GM12878 (cell line): ENCODE measurements around the gene PPA1. TPM values are rescaled to one million over a fixed set of nuclear protein-coding genes. Genes with fewer than 3 reads are reported as not detected.

Experiments
- ATAC-seq: fragments of 200-7000 bp; cut with Tn5 transposase; 3 replicates; pipeline ENCODE4 v1.9.1; 2020; ENCODE audit warnings: mild to moderate bottlenecking, moderate library complexity
- BruUV-seq: library from RNA; stranded (reverse); fragments of 400-500 nt; replicated peaks from 2 replicates; lab custom pipeline; 2021; lab: Mats Ljungman, UMichigan
- CTCF ChIA-PET: fragments of 300-600 bp; sonication (Branson Sonifier 250); formaldehyde crosslinking; extraction: SDS; loops from one replicate; lab custom pipeline; 2021; ENCODE audit warnings: inconsistent platforms; lab: Yijun Ruan, JAX
- POLR2A ChIA-PET: fragments of 350-600 bp; formaldehyde crosslinking; extraction: SDS; loops from one replicate; lab custom pipeline; 2021; ENCODE audit warnings: inconsistent platforms; lab: Charles Lee
- RAD21 ChIA-PET: fragments of 300-600 bp; sonication (Branson Sonifier 250); formaldehyde crosslinking; loops from one replicate; lab custom pipeline; 2023; ENCODE audit warnings: antibody characterized with exemption; ENCODE audit not compliant: unreplicated experiment; lab: Charles Lee
- SMC1A ChIA-PET: fragments of 300-600 bp; sonication (Branson Sonifier 250); formaldehyde crosslinking; loops from one replicate; lab custom pipeline; 2023; ENCODE audit not compliant: unreplicated experiment, uncharacterized antibody; lab: Charles Lee
- DNase-seq: peaks from one replicate; pipeline ENCODE4 v3.0.0-alpha.2; 2011; ENCODE audit warnings: low read depth, low spot score
- FAIRE-seq: peaks from 3 replicates; lab custom pipeline; 2011; peaks lifted over from hg19 to GRCh38; lab: Jason Lieb, UNC
- H2AFZ ChIP-seq: 2 replicates; pipeline ENCODE4 v1.6.0; 2011; ENCODE audit warnings: low read depth, low read length, control low read depth; ENCODE audit not compliant: control insufficient read depth
- H3K27ac ChIP-seq: 2 replicates; pipeline ENCODE4 v1.5.1; 2011; ENCODE audit warnings: control low read depth; ENCODE audit not compliant: control insufficient read depth, insufficient read depth
- H3K27me3 ChIP-seq, 2 experiments: replicated peaks in 1 of 2; 2 replicates each; pipeline versions ENCODE4 v1.6.0 to v1.6.1; 2011; ENCODE audit warnings: low read length in 1 of 2; ENCODE audit not compliant: control insufficient read depth in 2 of 2, insufficient read depth in 2 of 2
- H3K36me3 ChIP-seq, 2 experiments: 2 replicates each; pipeline ENCODE4 v1.5.1; 2011; ENCODE audit warnings: low read length in 1 of 2; ENCODE audit not compliant: control insufficient read depth in 2 of 2, insufficient read depth in 2 of 2
- H3K4me1 ChIP-seq: 2 replicates; pipeline ENCODE4 v1.6.1; 2011; ENCODE audit warnings: mild to moderate bottlenecking, low read length, moderate library complexity, mixed read lengths; ENCODE audit not compliant: control insufficient read depth, insufficient read depth
- H3K4me2 ChIP-seq: 2 replicates; pipeline ENCODE4 v1.6.0; 2011; ENCODE audit warnings: control low read depth; ENCODE audit not compliant: control insufficient read depth, insufficient read depth
- H3K4me3 ChIP-seq: fragments of 200-600 bp; sonication (generic); 2 replicates; pipeline ENCODE4 v1.5.1; 2016
- H3K79me2 ChIP-seq: 2 replicates; pipeline ENCODE4 v1.6.0; 2011; ENCODE audit warnings: low read length; ENCODE audit not compliant: control insufficient read depth, insufficient read depth
- H3K9ac ChIP-seq: 2 replicates; pipeline ENCODE4 v1.8.0; 2011; ENCODE audit warnings: low read length, control low read depth, mixed read lengths; ENCODE audit not compliant: control insufficient read depth, insufficient read depth
- H3K9me3 ChIP-seq: replicated peaks from 3 replicates; pipeline ENCODE4 v1.5.1; 2011; ENCODE audit warnings: mild to moderate bottlenecking, low read length; ENCODE audit not compliant: control insufficient read depth, insufficient read depth
- H4K20me1 ChIP-seq: 2 replicates; pipeline ENCODE4 v1.6.0; 2011; ENCODE audit not compliant: control insufficient read depth, insufficient read depth
- HDAC6 ChIP-seq: fragments of 200-600 bp; sonication (generic); IDR thresholded peaks from one replicate; pipeline ENCODE4 v1.8.0; 2017; ENCODE audit warnings: antibody characterized with exemption; ENCODE audit not compliant: unreplicated experiment
- LARP7 ChIP-seq: fragments of 450-650 bp; IDR thresholded peaks from 2 replicates; pipeline ENCODE4 v1.6.1; 2017; ENCODE audit warnings: mild to moderate bottlenecking
- RAD21 ChIP-seq: IDR thresholded peaks from 2 replicates; pipeline ENCODE4 v1.6.1; 2011; ENCODE audit warnings: mild to moderate bottlenecking, low read depth, low read length, moderate library complexity; ENCODE audit not compliant: insufficient read depth
- RBBP5 ChIP-seq: fragments of 200-600 bp; sonication (generic); conservative IDR thresholded peaks from 2 replicates; pipeline ENCODE4 v1.6.1; 2016
- SMC3 ChIP-seq: IDR thresholded peaks from 2 replicates; pipeline ENCODE4 v1.6.1; 2011; ENCODE audit warnings: low read length, improper control_type of control experiment, borderline replicate concordance
- ZZZ3 ChIP-seq: IDR thresholded peaks from 2 replicates; pipeline ENCODE4 v1.6.1; 2011; ENCODE audit warnings: low read depth; ENCODE audit not compliant: control insufficient read depth, insufficient read length
- WGBS: methylation state at CpG from one replicate; pipeline ENCODE4 v1.1.6; 2016; ENCODE audit warnings: low lambda C conversion rate; ENCODE audit not compliant: insufficient replicate concordance, insufficient coverage; ENCODE audit errors: missing lambda C conversion rate; 5-methylcytosine and 5-hydroxymethylcytosine counted together
- in situ Hi-C: fragments of 300-500 bp; cut with MboI; formaldehyde crosslinking; loops from 9 replicates; pipeline ENCODE4 v1.14.3; 2018; ENCODE audit warnings: mixed read lengths
- intact Hi-C: fragments of 100-400 bp; cut with micrococcal nuclease; formaldehyde crosslinking; loops from one replicate; pipeline ENCODE4 v1.14.2; 2022; ENCODE audit not compliant: unreplicated experiment
- polyA plus RNA-seq, 11 experiments: library from polyadenylated mRNA; depleted of rRNA in 4 of 11; unstranded in 6 of 11; stranded (reverse) in 5 of 11; fragments of >200 nt; fragmentation: Nextera tagmentation in 4 of 11; fragmentation: Illumina TruSeq in 1 of 11; extraction: Ambion mirVana in 4 of 11; extraction: Trizol in 1 of 11; gene quantifications; 1 replicate in 1 of 11; 2 replicates in 10 of 11; pipeline versions ENCODE4 v1.2.1 to v1.2.3, GENCODE V29; 2011 to 2016; ENCODE audit warnings: inconsistent platforms in 2 of 11, missing spikeins in 2 of 11, low read depth in 1 of 11
- total RNA-seq, 4 experiments: library from RNA; depleted of rRNA in 3 of 4; stranded (reverse); fragments of >200 nt in 3 of 4; fragmentation: Illumina TruSeq in 1 of 4; extraction: Trizol in 1 of 4; gene quantifications; 2 replicates each; pipeline versions ENCODE4 v1.2.1 to v1.2.3, GENCODE V29; 2013 to 2021
- TF ChIP-seq, protein P1 (sequence below), 3 experiments: IDR thresholded peaks in 2 of 3; conservative IDR thresholded peaks in 1 of 3; 2 replicates each; pipeline ENCODE4 v1.5.1; 2011; ENCODE audit warnings: low read depth in 3 of 3, low read length in 3 of 3, mild to moderate bottlenecking in 3 of 3, control low read depth in 2 of 3, moderate library complexity in 2 of 3, inconsistent platforms in 1 of 3, mixed read lengths in 1 of 3; ENCODE audit not compliant: control insufficient read depth in 2 of 3, insufficient read depth in 1 of 3; ENCODE audit errors: extremely low read depth in 1 of 3

PPA1 gene
- total and polyA plus RNA-seq, 10 of the 15 experiments (the other 5 are each of a cell fraction or from before 2014, with no cell fraction given): 224 to 452 (median 346) TPM

DNA sequence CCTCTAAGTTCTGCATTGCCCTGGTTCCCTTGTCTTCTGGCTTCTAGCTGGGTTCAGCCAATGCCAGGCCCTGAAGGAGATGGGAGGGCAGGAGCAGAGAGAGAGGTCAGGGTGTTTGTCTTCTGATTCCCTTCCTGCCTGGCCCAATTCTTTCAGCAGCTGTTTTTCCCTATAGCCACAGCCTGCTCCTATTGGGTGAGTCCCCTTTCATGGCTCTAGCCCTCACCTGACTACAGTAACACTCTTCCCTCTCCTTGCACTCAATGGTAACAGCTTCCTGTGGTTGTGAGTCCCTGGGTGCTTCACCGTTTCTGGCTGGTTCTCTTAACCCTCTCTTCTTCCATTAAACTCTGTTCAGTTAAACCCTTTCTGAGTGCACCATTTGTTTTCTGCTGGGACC, 33.5 kb upstream of the PPA1 start (continued):
- TF ChIP-seq RBBP5 (no peak), LARP7 (no peak)

DNA sequence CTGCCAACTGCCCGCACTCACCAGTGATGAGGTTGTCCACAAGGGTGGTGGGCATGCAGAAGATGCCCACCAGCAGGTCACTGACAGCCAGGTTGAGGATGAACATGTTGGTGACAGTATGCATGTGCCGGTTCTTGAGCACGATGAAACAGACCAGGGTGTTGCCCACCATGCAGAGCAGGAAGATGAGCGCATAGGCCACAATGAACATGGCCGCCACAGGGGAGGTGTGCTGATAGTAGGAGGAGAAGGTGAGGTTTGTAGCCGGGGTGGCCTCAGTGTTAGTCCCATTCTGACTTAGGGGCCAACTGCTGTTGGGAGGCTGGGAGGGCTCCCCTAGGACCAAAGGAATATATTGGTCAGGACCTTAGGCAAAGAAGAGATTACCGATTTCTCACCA, 32.8 kb upstream of the PPA1 start:
- peaks cover 5% of the 10 kb centered on the region; the same call in 2 of the 3 replicates for H3K9me3 ChIP-seq
- no peak overlapping the region for H3K9ac ChIP-seq
- ChIA-PET SMC1A (interaction anchor here (1.1 to 12.9 kb wide), 16 partner anchors 9 to 147 kb away, joined by 3 to 274 read pairs (median 6); partner anchors contain the start of gene PPA1), CTCF (interaction anchor here (1.2 to 18.7 kb wide), 18 partner anchors 7 to 155 kb away, joined by 3 to 756 read pairs (median 7); partner anchors contain the start of gene TYSND1), RAD21 (interaction anchor here (1.2 to 7.8 kb wide), 11 partner anchors 27 to 122 kb away, joined by 3 to 180 read pairs (median 9); partner anchors contain the start of gene PPA1), POLR2A (interaction anchor here (1.4 to 2.9 kb wide), 4 partner anchors 35 to 98 kb away, joined by 4 to 11 read pairs (median 4); no protein-coding TSS in a partner anchor)
- no peak for TF ChIP-seq ZZZ3
- H3K4me3 ChIP-seq: no peak overlapping the region
- DNase-seq (no peak), FAIRE-seq (no peak), ATAC-seq (no peak)
- H3K27ac ChIP-seq: no peak overlapping the region
- in situ Hi-C loops: no loop called here
- H3K4me1 ChIP-seq: peaks cover 9% of the 10 kb centered on the region
- H2AFZ ChIP-seq: no peak overlapping the region
- no peaks in the 10 kb centered on the region for H4K20me1 ChIP-seq
- H3K79me2 ChIP-seq: no peaks in the 10 kb centered on the region
- H3K27me3 ChIP-seq: no peaks in the 10 kb centered on the region
- no peak overlapping the region for H3K4me2 ChIP-seq
- H3K36me3 ChIP-seq: no peaks in the 10 kb centered on the region
- intact Hi-C loops: no loop called here
- BruUV-seq: no TSS peak
- 88% methylated on average over 7 of the region's 7 CpGs for WGBS

DNA sequence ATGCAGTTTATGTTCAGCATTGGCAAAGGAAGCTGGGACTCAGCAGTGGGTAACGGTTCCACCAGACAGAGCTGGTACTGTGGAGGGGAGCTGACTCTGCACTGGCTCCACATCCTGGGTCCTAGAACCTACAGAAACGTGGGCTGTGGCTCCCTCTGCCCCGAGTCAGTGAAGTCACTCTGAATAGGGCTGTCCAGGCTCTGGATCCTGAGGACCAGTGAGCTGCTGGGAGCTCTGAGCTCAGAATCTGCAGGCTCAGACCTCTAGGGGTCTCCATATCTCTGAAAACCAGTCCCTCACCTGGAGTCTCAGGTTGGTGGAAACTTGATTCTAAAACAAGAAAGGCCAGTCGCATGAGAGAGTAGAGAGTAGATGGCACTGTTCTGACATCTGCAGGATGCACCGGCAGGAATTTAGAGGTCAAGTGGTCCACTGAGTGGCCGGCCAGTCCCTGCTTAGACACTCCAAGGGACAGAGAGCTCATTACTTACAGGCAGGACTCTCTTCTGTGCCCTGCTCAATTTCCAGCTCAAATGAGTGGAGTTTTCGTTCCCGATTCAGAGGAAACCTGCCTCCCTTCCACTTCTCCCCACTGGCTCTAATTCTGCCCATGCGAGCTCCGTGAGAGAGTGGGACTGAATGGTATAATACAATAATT, 31.9 kb upstream of the PPA1 start:
- FAIRE-seq (peak; percentile 7), ATAC-seq (peak; percentile 90), DNase-seq (no peak)
- 53% methylated on average over 10 of the region's 10 CpGs for WGBS
- ChIA-PET POLR2A (interaction anchor here (0.8 to 2.9 kb wide), 8 partner anchors 34 to 99 kb away, joined by 3 to 11 read pairs (median 4); no protein-coding TSS in a partner anchor), RAD21 (interaction anchor here (0.5 to 5.5 kb wide), 19 partner anchors 10 to 140 kb away, joined by 3 to 180 read pairs (median 4); partner anchors contain the start of gene PPA1), SMC1A (interaction anchor here (0.6 to 12.9 kb wide), 21 partner anchors 10 to 148 kb away, joined by 3 to 274 read pairs (median 4); partner anchors contain the start of genes PPA1 and TYSND1), CTCF (interaction anchor here (0.6 to 18.7 kb wide), 37 partner anchors 8 to 914 kb away, joined by 3 to 756 read pairs (median 5); partner anchors contain the start of genes PPA1 and TYSND1)
- in situ Hi-C loops: no loop called here
- no TSS peak for BruUV-seq
- Histone ChIP-seq H3K4me3 (no peak overlapping the region), H3K9me3 (peaks cover 13% of the 10 kb centered on the region; the same call in 2 of the 3 replicates), H3K27ac (no peak overlapping the region), H4K20me1 (no peaks in the 10 kb centered on the region), H3K27me3 (no peaks in the 10 kb centered on the region), H3K4me2 (no peak overlapping the region), H3K4me1 (no peaks in the 10 kb centered on the region; the same call in 1 of the 2 replicates), H3K79me2 (no peaks in the 10 kb centered on the region), H2AFZ (peak overlapping the region; percentile 6; the same call in 1 of the 2 replicates), H3K9ac (no peak overlapping the region), H3K36me3 (no peaks in the 10 kb centered on the region)
- peak; percentile 58 for TF ChIP-seq RAD21
- TF ChIP-seq, protein P1, sequence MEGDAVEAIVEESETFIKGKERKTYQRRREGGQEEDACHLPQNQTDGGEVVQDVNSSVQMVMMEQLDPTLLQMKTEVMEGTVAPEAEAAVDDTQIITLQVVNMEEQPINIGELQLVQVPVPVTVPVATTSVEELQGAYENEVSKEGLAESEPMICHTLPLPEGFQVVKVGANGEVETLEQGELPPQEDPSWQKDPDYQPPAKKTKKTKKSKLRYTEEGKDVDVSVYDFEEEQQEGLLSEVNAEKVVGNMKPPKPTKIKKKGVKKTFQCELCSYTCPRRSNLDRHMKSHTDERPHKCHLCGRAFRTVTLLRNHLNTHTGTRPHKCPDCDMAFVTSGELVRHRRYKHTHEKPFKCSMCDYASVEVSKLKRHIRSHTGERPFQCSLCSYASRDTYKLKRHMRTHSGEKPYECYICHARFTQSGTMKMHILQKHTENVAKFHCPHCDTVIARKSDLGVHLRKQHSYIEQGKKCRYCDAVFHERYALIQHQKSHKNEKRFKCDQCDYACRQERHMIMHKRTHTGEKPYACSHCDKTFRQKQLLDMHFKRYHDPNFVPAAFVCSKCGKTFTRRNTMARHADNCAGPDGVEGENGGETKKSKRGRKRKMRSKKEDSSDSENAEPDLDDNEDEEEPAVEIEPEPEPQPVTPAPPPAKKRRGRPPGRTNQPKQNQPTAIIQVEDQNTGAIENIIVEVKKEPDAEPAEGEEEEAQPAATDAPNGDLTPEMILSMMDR (IDR thresholded peaks at IDR 0.05 in 2 of 3, conservative IDR thresholded peaks at IDR 0.05 in 1 of 3; ENCODE audit: control insufficient read depth in 2 of 3, extremely low read depth in 1 of 3, insufficient read depth in 1 of 3, low read depth in 3 of 3, low read length in 3 of 3): peak; percentile 46 to 56 (median 48); a peak in 5 of 6 replicates
- TF ChIP-seq SMC3: peak; percentile 55; the same call in 1 of the 2 replicates
- no peak for TF ChIP-seq HDAC6
- intact Hi-C loops: no loop called here
